Peyer's patch (tissue), 4 donors: ENCODE results near the gene CCDC51. TPM values are rescaled to one million over a fixed set of nuclear protein-coding genes. Genes with fewer than 3 reads are reported as not detected.

Experiments used
- DNase-seq, 3 donors: peaks; one replicate each; pipeline ENCODE4 v3.0.0-alpha.2; 2017 to 2019
- H3K27ac ChIP-seq, 4 donors: fragments of 200-600 bp; sonication (generic); one replicate each; pipeline ENCODE4 v1.5.1; 2016 to 2019
- H3K27me3 ChIP-seq, 2 donors: fragments of 200-600 bp; sonication (generic); one replicate each; pipeline ENCODE4 v1.5.1; 2019
- H3K36me3 ChIP-seq, 3 donors: fragments of 200-600 bp; sonication (generic); one replicate each; pipeline ENCODE4 v1.5.1; 2016 to 2019
- H3K4me1 ChIP-seq, 4 donors: fragments of 200-600 bp; sonication (generic); one replicate each; pipeline ENCODE4 v1.5.1; 2016 to 2019
- H3K4me3 ChIP-seq, 4 donors: fragments of 200-600 bp; sonication (generic); 1 replicate in 3 of 4; 2 replicates in 1 of 4; pipeline ENCODE4 v1.5.1; 2016 to 2019; ENCODE audit warnings: mild to moderate bottlenecking in 1 of 4
- H3K9me3 ChIP-seq, 4 donors: fragments of 200-600 bp; sonication (generic); one replicate each; pipeline ENCODE4 v1.5.1; 2016 to 2019; ENCODE audit warnings: mild to moderate bottlenecking in 1 of 4
- POLR2A ChIP-seq, 2 donors: fragments of 450-650 bp; IDR thresholded peaks; one replicate each; pipeline ENCODE4 v1.5.1; 2017; ENCODE audit warnings: antibody characterized with exemption in 2 of 2, mild to moderate bottlenecking in 2 of 2, moderate library complexity in 2 of 2
- total RNA-seq, 4 donors: library from RNA; depleted of rRNA; stranded (reverse); fragments of >200 nt; gene quantifications; one replicate each; pipeline ENCODE4 v1.1.0, GENCODE V29; 2016
- TF ChIP-seq, protein P1 (sequence below), 6 experiments: fragments of 450-650 bp in 4 of 6; fragments of 200-600 bp in 2 of 6; sonication (generic) in 1 of 6; IDR thresholded peaks; one replicate each; pipeline ENCODE4 v1.5.1; 2017 to 2019; ENCODE audit warnings: antibody characterized with exemption in 6 of 6, mild to moderate bottlenecking in 3 of 6, moderate library complexity in 1 of 6

The CCDC51 gene
- total RNA-seq, 4 donors from 2014 or later: 7.4 to 13.1 (median 9.1) TPM

DNA sequence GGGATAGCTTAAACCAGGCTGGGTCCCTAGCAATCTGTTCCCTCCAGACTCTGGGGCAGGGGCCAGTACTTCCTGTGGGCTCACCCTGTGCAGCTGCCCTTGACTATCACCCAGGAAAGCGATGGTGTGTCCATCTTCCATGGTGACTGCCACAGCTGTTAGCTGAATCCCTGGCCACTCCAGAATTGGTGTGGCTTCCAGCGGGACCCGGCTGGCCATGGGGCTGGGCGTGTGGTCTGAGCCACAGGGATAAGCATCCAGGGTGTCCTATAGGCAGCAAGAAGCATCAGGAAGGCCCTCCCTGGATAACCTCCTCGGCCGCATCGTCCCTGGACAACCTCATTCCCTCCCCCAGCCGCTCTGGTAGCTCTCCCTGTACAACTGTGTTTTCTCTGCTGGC, 17.2 kb downstream of the CCDC51 start:
- no peak for DNase-seq
- peaks cover 0 to 25% (median 0%) of the 10 kb centered on the region in 4 donors for H3K4me1 ChIP-seq
- H3K9me3 ChIP-seq: no peaks in the 10 kb centered on the region
- H3K36me3 ChIP-seq: peaks cover 0 to 53% (median 0%) of the 10 kb centered on the region in 3 donors
- H3K4me3 ChIP-seq: no peak overlapping the region
- no peak overlapping the region for H3K27ac ChIP-seq
- no peak for TF ChIP-seq POLR2A (IDR thresholded peaks at IDR 0.05)
- TF ChIP-seq, protein P1, sequence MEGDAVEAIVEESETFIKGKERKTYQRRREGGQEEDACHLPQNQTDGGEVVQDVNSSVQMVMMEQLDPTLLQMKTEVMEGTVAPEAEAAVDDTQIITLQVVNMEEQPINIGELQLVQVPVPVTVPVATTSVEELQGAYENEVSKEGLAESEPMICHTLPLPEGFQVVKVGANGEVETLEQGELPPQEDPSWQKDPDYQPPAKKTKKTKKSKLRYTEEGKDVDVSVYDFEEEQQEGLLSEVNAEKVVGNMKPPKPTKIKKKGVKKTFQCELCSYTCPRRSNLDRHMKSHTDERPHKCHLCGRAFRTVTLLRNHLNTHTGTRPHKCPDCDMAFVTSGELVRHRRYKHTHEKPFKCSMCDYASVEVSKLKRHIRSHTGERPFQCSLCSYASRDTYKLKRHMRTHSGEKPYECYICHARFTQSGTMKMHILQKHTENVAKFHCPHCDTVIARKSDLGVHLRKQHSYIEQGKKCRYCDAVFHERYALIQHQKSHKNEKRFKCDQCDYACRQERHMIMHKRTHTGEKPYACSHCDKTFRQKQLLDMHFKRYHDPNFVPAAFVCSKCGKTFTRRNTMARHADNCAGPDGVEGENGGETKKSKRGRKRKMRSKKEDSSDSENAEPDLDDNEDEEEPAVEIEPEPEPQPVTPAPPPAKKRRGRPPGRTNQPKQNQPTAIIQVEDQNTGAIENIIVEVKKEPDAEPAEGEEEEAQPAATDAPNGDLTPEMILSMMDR (IDR thresholded peaks at IDR 0.05): no peak
- H3K27me3 ChIP-seq: no peaks in the 10 kb centered on the region

- H3K27ac ChIP-seq: no peak overlapping the region
- H3K36me3 ChIP-seq: peaks cover 0 to 57% (median 0%) of the 10 kb centered on the region in 3 donors
Observed at GRCh38 chr3:48422272-48422671, 17.6 kb downstream of the CCDC51 start.

DNA sequence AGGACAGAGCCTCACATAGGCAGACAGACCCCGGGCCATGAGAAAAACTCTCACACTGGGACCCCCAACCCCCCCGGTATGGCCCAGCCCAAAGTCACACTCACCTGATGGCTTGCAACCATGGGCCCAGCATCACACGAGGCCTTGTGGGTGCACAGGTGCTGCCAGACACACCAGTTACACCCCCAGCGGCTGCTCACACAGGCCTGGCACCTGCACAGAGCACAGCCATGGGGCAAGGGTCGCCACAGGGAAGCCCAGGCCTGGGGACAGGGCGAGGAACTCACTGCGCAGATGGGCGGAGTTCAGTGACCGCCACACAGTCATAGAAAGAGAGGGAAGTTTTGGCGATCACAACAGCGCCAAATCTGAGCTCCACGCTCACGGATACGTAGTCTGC, 19.4 kb downstream of the CCDC51 start:
- Histone ChIP-seq H3K36me3 (peaks cover 0 to 74% (median 0%) of the 10 kb centered on the region in 3 donors), H3K27ac (no peak overlapping the region), H3K4me3 (no peak overlapping the region), H3K9me3 (no peaks in the 10 kb centered on the region), H3K27me3 (no peaks in the 10 kb centered on the region), H3K4me1 (peaks cover 0 to 4% (median 0%) of the 10 kb centered on the region in 4 donors)
- no peak for TF ChIP-seq POLR2A (IDR thresholded peaks at IDR 0.05)
- TF ChIP-seq, protein P1 (IDR thresholded peaks at IDR 0.05): no peak
- DNase-seq: no peak

More at GRCh38 chr3:48422272-48422671, 17.6 kb downstream of the CCDC51 start:
- TF ChIP-seq, protein P1 (IDR thresholded peaks at IDR 0.05): no peak
- TF ChIP-seq POLR2A (IDR thresholded peaks at IDR 0.05): no peak
- no peak for DNase-seq
- Histone ChIP-seq H3K9me3 (no peaks in the 10 kb centered on the region), H3K4me3 (no peak overlapping the region), H3K27me3 (no peaks in the 10 kb centered on the region), H3K4me1 (peaks cover 0 to 20% (median 0%) of the 10 kb centered on the region in 4 donors)

GRCh38 chr3:48419597-48419996, 20.3 kb downstream of the CCDC51 start:
- H3K27ac ChIP-seq: no peak overlapping the region
- H3K4me3 ChIP-seq: no peak overlapping the region
- no peaks in the 10 kb centered on the region for H3K27me3 ChIP-seq
- peaks cover 0 to 83% (median 0%) of the 10 kb centered on the region in 3 donors for H3K36me3 ChIP-seq
- H3K9me3 ChIP-seq: no peaks in the 10 kb centered on the region
- H3K4me1 ChIP-seq: no peaks in the 10 kb centered on the region
- DNase-seq: no peak
- TF ChIP-seq POLR2A (IDR thresholded peaks at IDR 0.05): no peak
- TF ChIP-seq, protein P1 (IDR thresholded peaks at IDR 0.05): no peak

GRCh38 chr3:48419149-48419548, 20.8 kb downstream of the CCDC51 start:
- TF ChIP-seq, protein P1 (IDR thresholded peaks at IDR 0.05): no peak
- TF ChIP-seq POLR2A (IDR thresholded peaks at IDR 0.05): no peak
- H3K36me3 ChIP-seq: peaks cover 0 to 85% (median 0%) of the 10 kb centered on the region in 3 donors
- DNase-seq: no peak

DNA sequence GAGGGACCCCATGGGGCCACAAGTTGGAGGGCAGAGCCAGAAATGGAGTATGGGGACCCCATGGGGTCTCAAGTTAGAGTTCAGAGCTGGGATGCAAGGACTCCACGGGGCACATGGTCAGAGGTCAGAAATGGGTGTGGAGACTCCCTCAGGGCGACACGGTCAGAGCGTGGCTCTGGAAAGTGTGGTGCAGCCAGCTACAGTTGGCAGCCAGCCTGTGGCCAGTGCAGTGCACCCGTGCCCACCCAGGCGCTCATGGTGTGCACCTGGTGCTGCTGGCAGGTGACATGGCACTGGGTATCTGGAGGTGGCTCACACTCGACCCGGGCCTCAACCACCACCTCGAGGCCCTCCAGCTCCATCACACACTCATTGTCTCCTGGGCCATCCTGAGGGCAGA, 21.3 kb downstream of the CCDC51 start:
- H3K36me3 ChIP-seq: peaks cover 0 to 85% (median 0%) of the 10 kb centered on the region in 3 donors
- no peak overlapping the region for H3K4me3 ChIP-seq
- no peaks in the 10 kb centered on the region for H3K9me3 ChIP-seq
- H3K4me1 ChIP-seq: no peaks in the 10 kb centered on the region
- no peaks in the 10 kb centered on the region for H3K27me3 ChIP-seq
- DNase-seq: no peak
- no peak overlapping the region for H3K27ac ChIP-seq
- TF ChIP-seq, protein P1 (IDR thresholded peaks at IDR 0.05): no peak
- no peak for TF ChIP-seq POLR2A (IDR thresholded peaks at IDR 0.05)

More at GRCh38 chr3:48419149-48419548, 20.8 kb downstream of the CCDC51 start:
- Histone ChIP-seq H3K4me3 (no peak overlapping the region), H3K27me3 (no peaks in the 10 kb centered on the region), H3K9me3 (no peaks in the 10 kb centered on the region), H3K27ac (no peak overlapping the region), H3K4me1 (no peaks in the 10 kb centered on the region)
